Gastroesophageal sphincter (tissue), 4 donors: Measurements from ENCODE around the gene GSG1L2. TPM values are rescaled to one million over a fixed set of nuclear protein-coding genes. Genes with fewer than 3 reads are reported as not detected.

Source experiments
- ATAC-seq: fragments of 150-250 bp; one replicate; pipeline ENCODE4 v1.9.1; 2016; ENCODE audit warnings: mild to moderate bottlenecking, moderate library complexity
- H3K27ac ChIP-seq, 4 donors: fragments of 200-600 bp; sonication (generic) in 3 of 4; 1 replicate in 3 of 4; 2 replicates in 1 of 4; pipeline ENCODE4 v1.5.1; 2016 to 2019
- H3K27me3 ChIP-seq: fragments of 200-600 bp; sonication (generic); one replicate; pipeline ENCODE4 v1.5.1; 2019
- H3K36me3 ChIP-seq, 2 donors: fragments of 200-600 bp; sonication (generic); one replicate each; pipeline ENCODE4 v1.5.1; 2019; ENCODE audit warnings: control low read depth in 1 of 2
- H3K4me1 ChIP-seq, 3 donors: fragments of 200-600 bp; sonication (generic); 1 replicate in 2 of 3; 2 replicates in 1 of 3; pipeline ENCODE4 v1.5.1; 2016 to 2019; ENCODE audit warnings: control low read depth in 2 of 3
- H3K4me3 ChIP-seq, 2 donors: fragments of 200-600 bp; sonication (generic); one replicate each; pipeline ENCODE4 v1.5.1; 2019; ENCODE audit warnings: mild to moderate bottlenecking in 1 of 2, moderate library complexity in 1 of 2
- H3K9me3 ChIP-seq, 3 donors: fragments of 200-600 bp; sonication (generic); one replicate each; pipeline ENCODE4 v1.5.1; 2017 to 2019; ENCODE audit warnings: control low read depth in 2 of 3
- CTCF ChIP-seq, 4 experiments: fragments of 200-600 bp in 2 of 4; fragments of 450-650 bp in 2 of 4; sonication (generic) in 1 of 4; IDR thresholded peaks; one replicate each; pipeline ENCODE4 v1.5.1; 2017 to 2019; ENCODE audit warnings: antibody characterized with exemption in 4 of 4, mild to moderate bottlenecking in 2 of 4, moderate library complexity in 2 of 4
- EP300 ChIP-seq: sonication (generic); formaldehyde crosslinking; IDR thresholded peaks from one replicate; pipeline ENCODE4 v1.6.1; 2017; ENCODE audit warnings: antibody characterized with exemption, mild to moderate bottlenecking
- POLR2A ChIP-seq, 2 donors: fragments of 450-650 bp; IDR thresholded peaks; one replicate each; pipeline ENCODE4 v1.6.1; 2017; ENCODE audit warnings: antibody characterized with exemption in 2 of 2, mild to moderate bottlenecking in 2 of 2, moderate library complexity in 1 of 2
- POLR2AphosphoS5 ChIP-seq: sonication (generic); formaldehyde crosslinking; IDR thresholded peaks from one replicate; pipeline ENCODE4 v1.6.1; 2017; ENCODE audit warnings: antibody characterized with exemption
- WGBS, 2 donors: methylation state at CpG; one replicate each; pipeline ENCODE4 v1.1.5; 2018; ENCODE audit warnings: low coverage in 1 of 2; 5-methylcytosine and 5-hydroxymethylcytosine counted together
- total RNA-seq, 4 donors: library from RNA; depleted of rRNA; stranded (reverse); fragments of >200 nt; gene quantifications; one replicate each; pipeline ENCODE4 v1.1.0, GENCODE V29; 2016

Gene GSG1L2
- total RNA-seq, 4 donors from 2014 or later, result not detected

- no peak overlapping the region for H3K4me3 ChIP-seq
- H3K4me1 ChIP-seq, result no peaks in the 10 kb centered on the region
- H3K9me3 ChIP-seq, result no peaks in the 10 kb centered on the region
- TF ChIP-seq CTCF (IDR thresholded peaks at IDR 0.05), result no peak
- TF ChIP-seq POLR2A (IDR thresholded peaks at IDR 0.05), result no peak
- no peak for TF ChIP-seq POLR2AphosphoS5
- TF ChIP-seq EP300, result no peak
- no peaks in the 10 kb centered on the region for H3K27me3 ChIP-seq
- no peak overlapping the region for H3K27ac ChIP-seq
- WGBS, 2 donors, result 65 to 80% methylated on average over 2 to 6 of the region's 9 CpGs
- ATAC-seq, result no peak
- no peaks in the 10 kb centered on the region for H3K36me3 ChIP-seq
Observed at GRCh38 chr17:9813166-9813565, 8.7 kb downstream of the GSG1L2 start.

- Histone ChIP-seq H3K4me3 (no peak overlapping the region), H3K9me3 (no peaks in the 10 kb centered on the region), H3K27me3 (no peaks in the 10 kb centered on the region), H3K36me3 (no peaks in the 10 kb centered on the region), H3K4me1 (no peaks in the 10 kb centered on the region), H3K27ac (no peak overlapping the region)
- TF ChIP-seq CTCF (IDR thresholded peaks at IDR 0.05) (no peak), POLR2A (IDR thresholded peaks at IDR 0.05) (no peak), POLR2AphosphoS5 (no peak), EP300 (no peak)
- ATAC-seq, result no peak
- 60% methylated on average over 7 of the region's 11 CpGs; no CpG with 5 or more reads in 1 of the 2 donors for WGBS, 2 donors
Observed at GRCh38 chr17:9811537-9811936, 10.3 kb downstream of the GSG1L2 start.

GRCh38 chr17:9811086-9811485 is 10.8 kb downstream of the GSG1L2 start:
- TF ChIP-seq POLR2AphosphoS5 (no peak), CTCF (IDR thresholded peaks at IDR 0.05) (no peak), POLR2A (IDR thresholded peaks at IDR 0.05) (no peak), EP300 (no peak)
- no peak for ATAC-seq
- WGBS, 2 donors, result 83 to 88% methylated on average over 5 of the region's 5 CpGs
- Histone ChIP-seq H3K9me3 (no peaks in the 10 kb centered on the region), H3K4me1 (no peaks in the 10 kb centered on the region), H3K27me3 (no peaks in the 10 kb centered on the region), H3K4me3 (no peak overlapping the region), H3K27ac (no peak overlapping the region), H3K36me3 (no peaks in the 10 kb centered on the region)

- 58 to 78% methylated on average over 3 to 4 of the region's 4 CpGs for WGBS, 2 donors
- H3K27me3 ChIP-seq, result no peaks in the 10 kb centered on the region
- H3K36me3 ChIP-seq, result no peaks in the 10 kb centered on the region
- H3K27ac ChIP-seq, result no peak overlapping the region
- no peak for ATAC-seq
- no peak for TF ChIP-seq POLR2A (IDR thresholded peaks at IDR 0.05)
- TF ChIP-seq CTCF (IDR thresholded peaks at IDR 0.05), result no peak
- TF ChIP-seq EP300, result no peak
- no peak for TF ChIP-seq POLR2AphosphoS5
- H3K4me3 ChIP-seq, result no peak overlapping the region
- H3K9me3 ChIP-seq, result peaks cover 0 to 4% (median 0%) of the 10 kb centered on the region in 3 donors
- H3K4me1 ChIP-seq, result no peaks in the 10 kb centered on the region
Observed at GRCh38 chr17:9810100-9810949, 11.6 kb downstream of the GSG1L2 start.

- Histone ChIP-seq H3K27me3 (no peaks in the 10 kb centered on the region), H3K9me3 (peaks cover 0 to 13% (median 0%) of the 10 kb centered on the region in 3 donors), H3K36me3 (no peaks in the 10 kb centered on the region), H3K4me3 (no peak overlapping the region), H3K4me1 (no peaks in the 10 kb centered on the region), H3K27ac (no peak overlapping the region)
- ATAC-seq, result no peak
- TF ChIP-seq POLR2AphosphoS5 (no peak), POLR2A (IDR thresholded peaks at IDR 0.05) (no peak), EP300 (no peak), CTCF (IDR thresholded peaks at IDR 0.05) (no peak)
- 92 to 94% methylated on average over 7 to 8 of the region's 8 CpGs for WGBS, 2 donors
Observed at GRCh38 chr17:9809409-9809808, 12.5 kb downstream of the GSG1L2 start.
